Ascending aorta (tissue), 2 donors: Measurements from ENCODE around the gene SRBD1. TPM values are rescaled to one million over a fixed set of nuclear protein-coding genes. Genes with fewer than 3 reads are reported as not detected.

ENCODE experiments used
- DNase-seq, 2 donors: peaks; one replicate each; pipeline ENCODE4 v3.0.0-alpha.2; 2019; ENCODE audit warnings: low spot score in 2 of 2
- H3K27ac ChIP-seq, 2 donors: fragments of 200-600 bp; sonication (generic); one replicate each; pipeline ENCODE4 v1.5.1; 2016 to 2017; ENCODE audit warnings: mild to moderate bottlenecking in 1 of 2
- H3K27me3 ChIP-seq: fragments of 200-600 bp; sonication (generic); one replicate; pipeline ENCODE4 v1.5.1; 2017
- H3K36me3 ChIP-seq, 2 donors: fragments of 200-600 bp; sonication (generic); one replicate each; pipeline ENCODE4 v1.5.1; 2016
- H3K4me1 ChIP-seq, 2 donors: fragments of 200-600 bp; sonication (generic); one replicate each; pipeline ENCODE4 v1.5.1; 2016 to 2017; ENCODE audit warnings: mild to moderate bottlenecking in 1 of 2
- H3K4me3 ChIP-seq, 2 donors: fragments of 200-600 bp; sonication (generic); one replicate each; pipeline ENCODE4 v1.5.1; 2016 to 2017; ENCODE audit warnings: mild to moderate bottlenecking in 1 of 2
- H3K9me3 ChIP-seq, 2 donors: fragments of 200-600 bp; sonication (generic); one replicate each; pipeline ENCODE4 v1.5.1; 2016
- CTCF ChIP-seq, 3 experiments: fragments of 200-600 bp in 2 of 3; fragments of 450-650 bp in 1 of 3; sonication (generic) in 2 of 3; IDR thresholded peaks; one replicate each; pipeline ENCODE4 v1.5.1; 2016 to 2019; ENCODE audit warnings: antibody characterized with exemption in 3 of 3, mild to moderate bottlenecking in 1 of 3, moderate library complexity in 1 of 3
- intact Hi-C: fragments of 100-400 bp; cut with DNase I; formaldehyde crosslinking; loops from one replicate; pipeline ENCODE4 v1.15.1; 2023
- total RNA-seq: library from RNA; depleted of rRNA; stranded (reverse); fragments of >200 nt; gene quantifications from one replicate; pipeline ENCODE4 v1.1.0, GENCODE V29; 2016

SRBD1 gene
- total RNA-seq, 1 donor from 2014 or later: 7.6 TPM

- intact Hi-C loops: no loop called here
Measured at GRCh38 chr2:45368792-45369191, 242.3 kb downstream of the SRBD1 start.

GRCh38 chr2:45361666-45362065, 249.4 kb downstream of the SRBD1 start:
- no peak for DNase-seq
- H3K4me3 ChIP-seq: no peak overlapping the region
- intact Hi-C loops: no loop called here
- no peaks in the 10 kb centered on the region for H3K27me3 ChIP-seq
- no peak for TF ChIP-seq CTCF (IDR thresholded peaks at IDR 0.05)
- H3K27ac ChIP-seq: no peak overlapping the region
- H3K36me3 ChIP-seq: no peaks in the 10 kb centered on the region
- H3K4me1 ChIP-seq: no peaks in the 10 kb centered on the region
- no peaks in the 10 kb centered on the region for H3K9me3 ChIP-seq

More at GRCh38 chr2:45368792-45369191, 242.3 kb downstream of the SRBD1 start:
- H3K9me3 ChIP-seq: no peaks in the 10 kb centered on the region
- no peak overlapping the region for H3K27ac ChIP-seq
- TF ChIP-seq CTCF (IDR thresholded peaks at IDR 0.05): no peak
- no peak overlapping the region for H3K4me3 ChIP-seq
- no peaks in the 10 kb centered on the region for H3K27me3 ChIP-seq
- DNase-seq: no peak
- H3K4me1 ChIP-seq: no peaks in the 10 kb centered on the region
- H3K36me3 ChIP-seq: no peaks in the 10 kb centered on the region

GRCh38 chr2:45354776-45355175, 256.3 kb downstream of the SRBD1 start:
- intact Hi-C loops: no loop called here
- Histone ChIP-seq H3K36me3 (no peaks in the 10 kb centered on the region), H3K4me3 (no peak overlapping the region), H3K27ac (no peak overlapping the region), H3K27me3 (no peaks in the 10 kb centered on the region), H3K4me1 (peaks cover 0 to 7% of the 10 kb centered on the region in 2 donors), H3K9me3 (no peaks in the 10 kb centered on the region)
- no peak for DNase-seq
- TF ChIP-seq CTCF (IDR thresholded peaks at IDR 0.05): no peak

GRCh38 chr2:45353879-45354278, 257.2 kb downstream of the SRBD1 start:
- Histone ChIP-seq H3K27me3 (no peaks in the 10 kb centered on the region), H3K36me3 (no peaks in the 10 kb centered on the region), H3K4me3 (no peak overlapping the region), H3K27ac (peak overlapping the region; percentile 22 to 51), H3K9me3 (no peaks in the 10 kb centered on the region), H3K4me1 (peaks cover 0 to 7% of the 10 kb centered on the region in 2 donors)
- no peak for TF ChIP-seq CTCF (IDR thresholded peaks at IDR 0.05)
- intact Hi-C loops: no loop called here
- DNase-seq: no peak

- Histone ChIP-seq H3K4me1 (peaks cover 0 to 7% of the 10 kb centered on the region in 2 donors), H3K4me3 (no peak overlapping the region), H3K27ac (no peak overlapping the region), H3K9me3 (no peaks in the 10 kb centered on the region), H3K27me3 (no peaks in the 10 kb centered on the region), H3K36me3 (no peaks in the 10 kb centered on the region)
- no peak for TF ChIP-seq CTCF (IDR thresholded peaks at IDR 0.05)
- DNase-seq: peak in 1 of 2 donors; percentile 16
- intact Hi-C loops: no loop called here
Measured at GRCh38 chr2:45352506-45352905, 258.6 kb downstream of the SRBD1 start.
